Stimulated activated CD4-positive, alpha-beta T cell treated with anti-CD3 and anti-CD28 coated beads, Interleukin-1b, Interleukin-23, amount 100 ng/mL, for 1 hour (primary cell): Measurements from ENCODE around the gene CHST11.

Experiments used
- DNase-seq, 2 donors: peaks; one replicate each; pipeline ENCODE4 v3.0.0-alpha.2; 2020; ENCODE audit warnings: low read depth in 2 of 2

CHST11 gene

GRCh38 chr12:104630230-104630670 lies 173.5 kb downstream of the CHST11 start:
- DNase-seq = no peak

GRCh38 chr12:104631867-104632266 lies 175.1 kb downstream of the CHST11 start:
- no peak for DNase-seq

GRCh38 chr12:104632724-104633201 lies 176.0 kb downstream of the CHST11 start:
- DNase-seq = no peak

- DNase-seq = no peak
These were observed 177.3 kb downstream of the CHST11 start for GRCh38 chr12:104634044-104634443.

- no peak for DNase-seq
These were observed 178.1 kb downstream of the CHST11 start for GRCh38 chr12:104634852-104635251.

- no peak for DNase-seq
These were observed 179.0 kb downstream of the CHST11 start for GRCh38 chr12:104635607-104636343.

- no peak for DNase-seq
These were observed 179.7 kb downstream of the CHST11 start for GRCh38 chr12:104636496-104636895.

- no peak for DNase-seq
These were observed 180.9 kb downstream of the CHST11 start for GRCh38 chr12:104637604-104638003.

GRCh38 chr12:104638218-104638850 lies 181.6 kb downstream of the CHST11 start:
- no peak for DNase-seq

GRCh38 chr12:104638851-104639240 lies 182.1 kb downstream of the CHST11 start:
- DNase-seq = no peak

- no peak for DNase-seq
These were observed 184.2 kb downstream of the CHST11 start for GRCh38 chr12:104640956-104641355.

- DNase-seq = no peak
These were observed 185.1 kb downstream of the CHST11 start for GRCh38 chr12:104641862-104642261.

- no peak for DNase-seq
These were observed 186.5 kb downstream of the CHST11 start for GRCh38 chr12:104643093-104643818.

- DNase-seq = no peak
These were observed 187.3 kb downstream of the CHST11 start for GRCh38 chr12:104643819-104644669.

- DNase-seq = no peak
These were observed 192.0 kb downstream of the CHST11 start for GRCh38 chr12:104648756-104649155.

GRCh38 chr12:104649217-104649824 lies 192.6 kb downstream of the CHST11 start:
- no peak for DNase-seq

- DNase-seq = no peak
These were observed 193.2 kb downstream of the CHST11 start for GRCh38 chr12:104649921-104650320.

- no peak for DNase-seq
These were observed 193.8 kb downstream of the CHST11 start for GRCh38 chr12:104650541-104650940.

GRCh38 chr12:104651811-104652210 lies 195.1 kb downstream of the CHST11 start:
- DNase-seq = no peak

- DNase-seq = no peak
These were observed 195.6 kb downstream of the CHST11 start for GRCh38 chr12:104652358-104652757.

GRCh38 chr12:104652910-104653309 lies 196.2 kb downstream of the CHST11 start:
- DNase-seq = no peak
